Neural cell (in vitro differentiated cells): ENCODE results near the gene ARL6IP5. TPM values are rescaled to one million over a fixed set of nuclear protein-coding genes. Genes with fewer than 3 reads are reported as not detected.

Source experiments
- H2AFZ ChIP-seq: fragments of 200-600, 300-800 bp; sonication (generic), shearing (Covaris generic); 2 replicates; pipeline ENCODE4 v1.6.0; 2014; ENCODE audit warnings: low read depth, mild to moderate bottlenecking, antibody characterized with exemption, low read length, moderate library complexity
- H3F3A ChIP-seq: fragments of 200-600 bp; shearing (Covaris generic); 2 replicates; pipeline ENCODE4 v1.6.1; 2016; ENCODE audit warnings: mild to moderate bottlenecking, moderate library complexity, mixed read lengths, antibody characterized with exemption, low read length; ENCODE audit not compliant: insufficient read depth, poor library complexity, severe bottlenecking
- H3K27ac ChIP-seq: fragments of 200-600, 300-800 bp; sonication (generic), shearing (Covaris generic); 2 replicates; pipeline ENCODE4 v1.5.1; 2014; ENCODE audit warnings: mild to moderate bottlenecking, low read length, moderate library complexity
- H3K27me3 ChIP-seq: fragments of 300-800, 200-600 bp; sonication (generic), shearing (Covaris generic); 2 replicates; pipeline ENCODE4 v1.6.0; 2014; ENCODE audit warnings: mild to moderate bottlenecking, low read depth, low read length, moderate library complexity; ENCODE audit not compliant: insufficient read depth
- H3K36me3 ChIP-seq: fragments of 300-800, 200-600 bp; sonication (generic), shearing (Covaris generic); 2 replicates; pipeline ENCODE4 v1.5.1; 2014; ENCODE audit warnings: mild to moderate bottlenecking, antibody characterized with exemption, low read length, moderate library complexity; ENCODE audit not compliant: insufficient read depth
- H3K4me2 ChIP-seq: fragments of 300-800, 200-600 bp; sonication (generic), shearing (Covaris generic); 2 replicates; pipeline ENCODE4 v1.6.0; 2014; ENCODE audit warnings: mild to moderate bottlenecking, low read length
- H3K4me3 ChIP-seq: fragments of 300-800, 200-600 bp; sonication (generic), shearing (Covaris generic); 2 replicates; pipeline ENCODE4 v1.5.1; 2014; ENCODE audit warnings: mild to moderate bottlenecking, low read length, moderate library complexity
- H3K79me2 ChIP-seq: fragments of 200-600 bp; shearing (Covaris generic); replicated peaks from 2 replicates; pipeline ENCODE4 v1.6.0; 2014; ENCODE audit warnings: mild to moderate bottlenecking, low read length, moderate library complexity; ENCODE audit not compliant: insufficient read depth
- H3K9ac ChIP-seq: fragments of 300-800, 200-600 bp; sonication (generic), shearing (Covaris generic); 2 replicates; pipeline ENCODE4 v1.6.1; 2016; ENCODE audit warnings: mild to moderate bottlenecking, low read length, mixed read lengths
- H3K9me2 ChIP-seq: fragments of 200-600 bp; shearing (Covaris generic); 2 replicates; pipeline ENCODE4 v1.6.1; 2016; ENCODE audit warnings: mild to moderate bottlenecking, low read length, mixed read lengths; ENCODE audit not compliant: insufficient read depth
- H3K9me3 ChIP-seq: fragments of 200-600, 300-800 bp; sonication (generic), shearing (Covaris generic); 2 replicates; pipeline ENCODE4 v1.6.1; 2016; ENCODE audit warnings: mild to moderate bottlenecking, mixed run types, low read length, moderate library complexity, mixed read lengths
- H4K20me1 ChIP-seq: fragments of 200-600 bp; shearing (Covaris generic); 2 replicates; pipeline ENCODE4 v1.6.1; 2016; ENCODE audit warnings: mild to moderate bottlenecking, mixed run types; ENCODE audit not compliant: insufficient read depth
- EP300 ChIP-seq: fragments of 450-650 bp; conservative IDR thresholded peaks from 2 replicates; pipeline ENCODE4 v1.6.1; 2014; ENCODE audit warnings: antibody characterized with exemption, mild to moderate bottlenecking, moderate library complexity; ENCODE audit not compliant: poor library complexity, severe bottlenecking
- EZH2 ChIP-seq: fragments of 200-600, 300-800 bp; shearing (Covaris generic), sonication (generic); IDR thresholded peaks from 2 replicates; pipeline ENCODE4 v1.6.1; 2014; ENCODE audit warnings: antibody characterized with exemption, low read length, borderline replicate concordance, mild to moderate bottlenecking; ENCODE audit not compliant: insufficient read depth, poor library complexity, severe bottlenecking
- MXI1 ChIP-seq: fragments of 450-650 bp; conservative IDR thresholded peaks from 2 replicates; pipeline ENCODE4 v1.6.1; 2014; ENCODE audit warnings: antibody characterized with exemption, mild to moderate bottlenecking; ENCODE audit not compliant: poor library complexity, severe bottlenecking
- POLR2AphosphoS5 ChIP-seq: IDR thresholded peaks from 2 replicates; pipeline ENCODE4 v1.6.1; 2012
- RAD21 ChIP-seq: fragments of 450-650 bp; conservative IDR thresholded peaks from 2 replicates; pipeline ENCODE4 v1.6.1; 2014; ENCODE audit warnings: antibody characterized with exemption, mild to moderate bottlenecking, moderate library complexity
- SMC3 ChIP-seq: fragments of 450-650 bp; conservative IDR thresholded peaks from 2 replicates; pipeline ENCODE4 v1.6.1; 2014; ENCODE audit warnings: antibody characterized with exemption, mild to moderate bottlenecking, moderate library complexity; ENCODE audit not compliant: poor library complexity
- TAF1 ChIP-seq: IDR thresholded peaks from 2 replicates; pipeline ENCODE4 v1.6.1; 2012; ENCODE audit warnings: low read depth
- polyA plus RNA-seq: library from polyadenylated mRNA; depleted of rRNA; stranded (reverse); fragments of >200 nt; gene quantifications from 2 replicates; pipeline ENCODE4 v1.2.3, GENCODE V29; 2014
- TF ChIP-seq, protein P1 (sequence below): fragments of 450-650 bp; IDR thresholded peaks from 2 replicates; pipeline ENCODE4 v1.5.1; 2014; ENCODE audit warnings: antibody characterized with exemption, mild to moderate bottlenecking, moderate library complexity; ENCODE audit not compliant: poor library complexity, severe bottlenecking
- TF ChIP-seq, protein P2 (sequence below): IDR thresholded peaks from 2 replicates; pipeline ENCODE4 v1.6.1; 2012; ENCODE audit warnings: borderline replicate concordance

ARL6IP5 gene
- polyA plus RNA-seq, 1 donor from 2014 or later, result 108 TPM

DNA sequence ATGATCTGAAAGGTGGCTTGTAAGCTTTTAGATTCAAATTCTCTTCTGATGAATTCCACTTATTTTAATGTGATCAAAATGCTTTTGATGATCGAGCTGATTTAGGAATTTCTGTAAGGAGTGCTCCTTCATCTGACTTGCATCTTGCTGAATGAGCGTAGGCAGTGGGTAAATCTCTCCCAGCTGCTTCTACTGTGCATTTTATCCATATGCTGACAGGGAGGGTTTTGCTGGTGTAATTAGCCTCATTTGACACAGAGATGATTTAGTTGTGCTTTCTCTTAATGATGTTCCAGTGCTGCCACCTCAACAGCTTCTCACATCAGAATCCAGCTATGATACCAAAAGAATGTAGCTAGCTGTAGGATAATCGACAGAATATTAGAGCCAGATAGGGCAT lies 41.5 kb downstream of the ARL6IP5 start:
- no peak overlapping the region for H3K4me2 ChIP-seq
- H3K9me3 ChIP-seq, result no peaks in the 10 kb centered on the region
- H4K20me1 ChIP-seq, result no peaks in the 10 kb centered on the region
- no peaks in the 10 kb centered on the region for H3K79me2 ChIP-seq
- TF ChIP-seq, protein P1, sequence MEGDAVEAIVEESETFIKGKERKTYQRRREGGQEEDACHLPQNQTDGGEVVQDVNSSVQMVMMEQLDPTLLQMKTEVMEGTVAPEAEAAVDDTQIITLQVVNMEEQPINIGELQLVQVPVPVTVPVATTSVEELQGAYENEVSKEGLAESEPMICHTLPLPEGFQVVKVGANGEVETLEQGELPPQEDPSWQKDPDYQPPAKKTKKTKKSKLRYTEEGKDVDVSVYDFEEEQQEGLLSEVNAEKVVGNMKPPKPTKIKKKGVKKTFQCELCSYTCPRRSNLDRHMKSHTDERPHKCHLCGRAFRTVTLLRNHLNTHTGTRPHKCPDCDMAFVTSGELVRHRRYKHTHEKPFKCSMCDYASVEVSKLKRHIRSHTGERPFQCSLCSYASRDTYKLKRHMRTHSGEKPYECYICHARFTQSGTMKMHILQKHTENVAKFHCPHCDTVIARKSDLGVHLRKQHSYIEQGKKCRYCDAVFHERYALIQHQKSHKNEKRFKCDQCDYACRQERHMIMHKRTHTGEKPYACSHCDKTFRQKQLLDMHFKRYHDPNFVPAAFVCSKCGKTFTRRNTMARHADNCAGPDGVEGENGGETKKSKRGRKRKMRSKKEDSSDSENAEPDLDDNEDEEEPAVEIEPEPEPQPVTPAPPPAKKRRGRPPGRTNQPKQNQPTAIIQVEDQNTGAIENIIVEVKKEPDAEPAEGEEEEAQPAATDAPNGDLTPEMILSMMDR, result no peak
- TF ChIP-seq EZH2 (no peak), POLR2AphosphoS5 (no peak), TAF1 (no peak), MXI1 (no peak), SMC3 (no peak), RAD21 (no peak), EP300 (no peak)
- TF ChIP-seq, protein P2, sequence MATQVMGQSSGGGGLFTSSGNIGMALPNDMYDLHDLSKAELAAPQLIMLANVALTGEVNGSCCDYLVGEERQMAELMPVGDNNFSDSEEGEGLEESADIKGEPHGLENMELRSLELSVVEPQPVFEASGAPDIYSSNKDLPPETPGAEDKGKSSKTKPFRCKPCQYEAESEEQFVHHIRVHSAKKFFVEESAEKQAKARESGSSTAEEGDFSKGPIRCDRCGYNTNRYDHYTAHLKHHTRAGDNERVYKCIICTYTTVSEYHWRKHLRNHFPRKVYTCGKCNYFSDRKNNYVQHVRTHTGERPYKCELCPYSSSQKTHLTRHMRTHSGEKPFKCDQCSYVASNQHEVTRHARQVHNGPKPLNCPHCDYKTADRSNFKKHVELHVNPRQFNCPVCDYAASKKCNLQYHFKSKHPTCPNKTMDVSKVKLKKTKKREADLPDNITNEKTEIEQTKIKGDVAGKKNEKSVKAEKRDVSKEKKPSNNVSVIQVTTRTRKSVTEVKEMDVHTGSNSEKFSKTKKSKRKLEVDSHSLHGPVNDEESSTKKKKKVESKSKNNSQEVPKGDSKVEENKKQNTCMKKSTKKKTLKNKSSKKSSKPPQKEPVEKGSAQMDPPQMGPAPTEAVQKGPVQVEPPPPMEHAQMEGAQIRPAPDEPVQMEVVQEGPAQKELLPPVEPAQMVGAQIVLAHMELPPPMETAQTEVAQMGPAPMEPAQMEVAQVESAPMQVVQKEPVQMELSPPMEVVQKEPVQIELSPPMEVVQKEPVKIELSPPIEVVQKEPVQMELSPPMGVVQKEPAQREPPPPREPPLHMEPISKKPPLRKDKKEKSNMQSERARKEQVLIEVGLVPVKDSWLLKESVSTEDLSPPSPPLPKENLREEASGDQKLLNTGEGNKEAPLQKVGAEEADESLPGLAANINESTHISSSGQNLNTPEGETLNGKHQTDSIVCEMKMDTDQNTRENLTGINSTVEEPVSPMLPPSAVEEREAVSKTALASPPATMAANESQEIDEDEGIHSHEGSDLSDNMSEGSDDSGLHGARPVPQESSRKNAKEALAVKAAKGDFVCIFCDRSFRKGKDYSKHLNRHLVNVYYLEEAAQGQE, result no peak
- H3K9ac ChIP-seq, result no peak overlapping the region
- H3K9me2 ChIP-seq, result no peaks in the 10 kb centered on the region
- no peak overlapping the region for H2AFZ ChIP-seq
- no peaks in the 10 kb centered on the region for H3K36me3 ChIP-seq
- no peaks in the 10 kb centered on the region for H3K27me3 ChIP-seq
- H3F3A ChIP-seq, result no peaks in the 10 kb centered on the region
- no peak overlapping the region for H3K27ac ChIP-seq
- H3K4me3 ChIP-seq, result no peak overlapping the region

DNA sequence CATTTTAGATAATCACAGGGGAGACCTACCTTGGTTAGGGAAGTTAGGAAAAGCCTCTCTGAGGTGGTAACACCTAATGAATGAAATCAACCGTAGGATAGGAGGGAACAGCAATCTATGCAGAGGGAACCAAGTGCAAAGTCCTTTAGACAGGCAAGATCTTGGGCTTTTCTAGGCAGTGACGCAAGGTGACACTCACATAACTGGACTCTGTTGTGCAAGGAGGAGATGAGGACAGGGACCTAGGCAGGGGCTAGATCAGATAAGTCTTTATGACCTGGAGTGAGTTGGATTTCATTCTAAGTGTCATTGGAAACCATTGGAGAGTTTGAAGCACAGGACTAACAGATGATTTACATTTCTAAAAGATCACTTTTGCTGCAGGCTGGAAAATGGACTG lies 42.3 kb downstream of the ARL6IP5 start:
- Histone ChIP-seq H3K9me2 (no peaks in the 10 kb centered on the region), H3F3A (no peaks in the 10 kb centered on the region), H3K4me3 (no peak overlapping the region), H3K27ac (no peak overlapping the region), H2AFZ (no peak overlapping the region), H3K9me3 (no peaks in the 10 kb centered on the region), H3K27me3 (no peaks in the 10 kb centered on the region), H4K20me1 (no peaks in the 10 kb centered on the region), H3K4me2 (no peak overlapping the region), H3K79me2 (no peaks in the 10 kb centered on the region), H3K36me3 (no peaks in the 10 kb centered on the region), H3K9ac (no peak overlapping the region)
- TF ChIP-seq SMC3 (no peak), EP300 (no peak), EZH2 (no peak), MXI1 (no peak), RAD21 (no peak), TAF1 (no peak), POLR2AphosphoS5 (no peak)
- TF ChIP-seq, protein P1, result no peak
- TF ChIP-seq, protein P2, result no peak
